Astrocyte (in vitro differentiated cells and primary cell): ENCODE data around the gene PHF21B. TPM values are rescaled to one million over a fixed set of nuclear protein-coding genes. Genes with fewer than 3 reads are reported as not detected.
"Not testable (repeated sequence)": the region's sequence is repeated elsewhere in the genome, so short reads cannot be mapped to it uniquely, and the experiment has no call there.

Experiments
- DNase-seq: peaks from one replicate; pipeline ENCODE4 v3.0.0-alpha.2; 2010; ENCODE audit warnings: low read depth
- FAIRE-seq: peaks from 2 replicates; lab custom pipeline; 2011; peaks lifted over from hg19 to GRCh38; lab: Jason Lieb, UNC
- H2AFZ ChIP-seq: 2 replicates; pipeline ENCODE4 v1.6.0; 2012; ENCODE audit warnings: low read depth, low read length, inconsistent platforms
- H3K27ac ChIP-seq: 2 replicates; pipeline ENCODE4 v1.5.1; 2011; ENCODE audit warnings: low read depth, low read length, inconsistent platforms
- H3K27me3 ChIP-seq: 2 replicates; pipeline ENCODE4 v1.6.0; 2011; ENCODE audit warnings: low read length, inconsistent platforms; ENCODE audit not compliant: insufficient read depth
- H3K36me3 ChIP-seq: 2 replicates; pipeline ENCODE4 v1.5.1; 2011; ENCODE audit warnings: low read length, inconsistent platforms; ENCODE audit not compliant: insufficient read depth
- H3K4me1 ChIP-seq: 2 replicates; pipeline ENCODE4 v1.5.1; 2011; ENCODE audit warnings: low read length, inconsistent platforms; ENCODE audit not compliant: insufficient read depth
- H3K4me2 ChIP-seq: 2 replicates; pipeline ENCODE4 v1.6.0; 2012; ENCODE audit warnings: low read length, inconsistent platforms
- H3K4me3 ChIP-seq: 2 replicates; pipeline ENCODE4 v1.5.1; 2011; ENCODE audit warnings: low read depth, mild to moderate bottlenecking, low read length, inconsistent platforms; ENCODE audit not compliant: insufficient read depth
- H3K79me2 ChIP-seq: 2 replicates; pipeline ENCODE4 v1.6.0; 2012; ENCODE audit warnings: mild to moderate bottlenecking, low read length, inconsistent platforms; ENCODE audit not compliant: insufficient read depth
- H3K9ac ChIP-seq: 2 replicates; pipeline ENCODE4 v1.6.0; 2012; ENCODE audit warnings: mild to moderate bottlenecking, low read length, inconsistent platforms
- H3K9me3 ChIP-seq: 2 replicates; pipeline ENCODE4 v1.5.1; 2012; ENCODE audit warnings: low read depth, mild to moderate bottlenecking, low read length, inconsistent platforms; ENCODE audit not compliant: insufficient read depth
- H4K20me1 ChIP-seq: 2 replicates; pipeline ENCODE4 v1.6.0; 2012; ENCODE audit warnings: low read length, inconsistent platforms; ENCODE audit not compliant: insufficient read depth
- H3K27ac Mint-ChIP-seq: one replicate; pipeline ENCODE4 v1.8.0; 2021; ENCODE audit warnings: mild to moderate bottlenecking, mixed read lengths; ENCODE audit not compliant: unreplicated experiment
- H3K27me3 Mint-ChIP-seq: one replicate; pipeline ENCODE4 v1.8.0; 2021; ENCODE audit warnings: low read depth, mixed read lengths; ENCODE audit not compliant: unreplicated experiment
- H3K36me3 Mint-ChIP-seq: one replicate; pipeline ENCODE4 v1.8.0; 2021; ENCODE audit warnings: low read depth, mixed read lengths; ENCODE audit not compliant: unreplicated experiment
- H3K4me1 Mint-ChIP-seq: one replicate; pipeline ENCODE4 v1.8.0; 2021; ENCODE audit warnings: low read depth, mixed read lengths; ENCODE audit not compliant: unreplicated experiment
- H3K4me3 Mint-ChIP-seq: one replicate; pipeline ENCODE4 v1.8.0; 2021; ENCODE audit warnings: mild to moderate bottlenecking, moderate library complexity, mixed read lengths; ENCODE audit not compliant: unreplicated experiment
- H3K9me3 Mint-ChIP-seq: one replicate; pipeline ENCODE4 v1.8.0; 2021; ENCODE audit warnings: mild to moderate bottlenecking, mixed read lengths; ENCODE audit not compliant: unreplicated experiment
- CTCF ChIP-seq: IDR thresholded peaks from 2 replicates; pipeline ENCODE4 v1.5.1; 2011; ENCODE audit warnings: low read depth, mild to moderate bottlenecking, inconsistent platforms, low read length, moderate library complexity; ENCODE audit not compliant: insufficient read depth
- EZH2 ChIP-seq: IDR thresholded peaks from 2 replicates; pipeline ENCODE4 v1.6.1; 2012; ENCODE audit warnings: mild to moderate bottlenecking, low read length, inconsistent platforms; ENCODE audit not compliant: insufficient read depth
- total RNA-seq: library from RNA; stranded (reverse); gene quantifications from 2 replicates; pipeline ENCODE4 v1.2.1, GENCODE V29; 2021

The PHF21B gene
- total RNA-seq, 1 donor from 2014 or later = 6.3 TPM

- Mint-ChIP-seq H3K27me3 (no peaks in the 10 kb centered on the region), H3K9me3 (no peaks in the 10 kb centered on the region), H3K4me1 (no peaks in the 10 kb centered on the region), H3K36me3 (peaks cover 2% of the 10 kb centered on the region), H3K27ac (no peak overlapping the region), H3K4me3 (no peak overlapping the region)
- Histone ChIP-seq H3K4me1 (no peaks in the 10 kb centered on the region), H3K9ac (no peak overlapping the region), H3K4me2 (no peak overlapping the region), H3K27me3 (no peaks in the 10 kb centered on the region), H3K36me3 (no peaks in the 10 kb centered on the region), H4K20me1 (peaks cover 4% of the 10 kb centered on the region), H3K4me3 (no peak overlapping the region), H3K27ac (no peak overlapping the region), H2AFZ (no peak overlapping the region), H3K9me3 (no peaks in the 10 kb centered on the region), H3K79me2 (no peaks in the 10 kb centered on the region)
- FAIRE-seq (no peak), DNase-seq (no peak)
- TF ChIP-seq CTCF = no peak
- no peak for TF ChIP-seq EZH2
Observed at GRCh38 chr22:44963832-44964721, 45.7 kb downstream of the PHF21B start.

- TF ChIP-seq EZH2 (no peak), CTCF (no peak)
- Histone ChIP-seq H3K27ac (no peak overlapping the region), H3K4me3 (no peak overlapping the region), H3K4me2 (no peak overlapping the region), H3K79me2 (no peaks in the 10 kb centered on the region), H3K27me3 (no peaks in the 10 kb centered on the region), H3K36me3 (no peaks in the 10 kb centered on the region), H4K20me1 (peaks cover 4% of the 10 kb centered on the region), H2AFZ (no peak overlapping the region), H3K9ac (no peak overlapping the region), H3K9me3 (no peaks in the 10 kb centered on the region), H3K4me1 (no peaks in the 10 kb centered on the region)
- no peaks in the 10 kb centered on the region for H3K27me3 Mint-ChIP-seq
- no peak for FAIRE-seq
- H3K27ac Mint-ChIP-seq = no peak overlapping the region
- peaks cover 4% of the 10 kb centered on the region for H3K36me3 Mint-ChIP-seq
- DNase-seq = no peak
- H3K9me3 Mint-ChIP-seq = no peaks in the 10 kb centered on the region
- no peak overlapping the region for H3K4me3 Mint-ChIP-seq
- H3K4me1 Mint-ChIP-seq = no peaks in the 10 kb centered on the region
Observed at GRCh38 chr22:44962741-44963454, 46.9 kb downstream of the PHF21B start.

GRCh38 chr22:44961682-44962081, 48.1 kb downstream of the PHF21B start:
- DNase-seq, H3K9me3 ChIP-seq, H2AFZ ChIP-seq, H3K4me1 ChIP-seq, H3K4me3 Mint-ChIP-seq, H4K20me1 ChIP-seq, H3K9me3 Mint-ChIP-seq, H3K36me3 Mint-ChIP-seq, H3K27ac ChIP-seq, H3K79me2 ChIP-seq, H3K4me2 ChIP-seq, H3K4me1 Mint-ChIP-seq, H3K27ac Mint-ChIP-seq, H3K9ac ChIP-seq, H3K36me3 ChIP-seq, H3K27me3 Mint-ChIP-seq, FAIRE-seq, H3K4me3 ChIP-seq, H3K27me3 ChIP-seq: not testable (repeated sequence)
